IMR-90 (cell line): ENCODE data around the gene STX7. TPM values are rescaled to one million over a fixed set of nuclear protein-coding genes. Genes with fewer than 3 reads are reported as not detected.

Experiments
- ATAC-seq: fragments of 200-7000 bp; cut with Tn5 transposase; 2 replicates; pipeline ENCODE4 v1.9.1; 2020; ENCODE audit warnings: low read depth, mild to moderate bottlenecking, moderate library complexity
- BruUV-seq: library from RNA; stranded (reverse); fragments of 400-500 nt; replicated peaks from 2 replicates; lab custom pipeline; 2021; lab: Mats Ljungman, UMichigan
- CTCF ChIA-PET: fragments of 300-600 bp; formaldehyde crosslinking; extraction: SDS; loops from one replicate; lab custom pipeline; 2021; ENCODE audit warnings: antibody characterized with exemption; lab: Yijun Ruan, JAX
- POLR2A ChIA-PET: fragments of 300-600 bp; sonication (Branson Sonifier 250); formaldehyde crosslinking; loops from one replicate; lab custom pipeline; 2022; ENCODE audit warnings: antibody characterized with exemption; ENCODE audit not compliant: unreplicated experiment; lab: Charles Lee
- DNase-seq: peaks from one replicate; pipeline ENCODE4 v3.0.0; 2013
- H2AFZ ChIP-seq: replicated peaks from 2 replicates; pipeline ENCODE3; 2013; ENCODE audit warnings: low read length, mild to moderate bottlenecking; ENCODE audit not compliant: poor library complexity
- H2AK5ac ChIP-seq: 2 replicates; pipeline ENCODE4 v1.6.1; 2013; ENCODE audit warnings: low read depth, low read length, inconsistent platforms
- H2AK9ac ChIP-seq: replicated peaks from 2 replicates; pipeline ENCODE3; 2013; ENCODE audit warnings: mild to moderate bottlenecking, low read depth, low read length, moderate library complexity; ENCODE audit not compliant: poor library complexity
- H2BK120ac ChIP-seq: 2 replicates; pipeline ENCODE4 v1.6.1; 2013; ENCODE audit warnings: low read depth, low read length, inconsistent platforms
- H2BK15ac ChIP-seq: 3 replicates; pipeline ENCODE4 v1.6.1; 2013; ENCODE audit warnings: low read depth, low read length, inconsistent platforms
- H2BK20ac ChIP-seq: 2 replicates; pipeline ENCODE4 v1.6.1; 2013; ENCODE audit warnings: low read depth, mild to moderate bottlenecking, inconsistent platforms, low read length, moderate library complexity
- H2BK5ac ChIP-seq: 2 replicates; pipeline ENCODE4 v1.6.1; 2013; ENCODE audit warnings: mild to moderate bottlenecking, low read depth, low read length, inconsistent platforms; ENCODE audit not compliant: poor library complexity, severe bottlenecking
- H3K14ac ChIP-seq: replicated peaks from 2 replicates; pipeline ENCODE4 v1.6.1; 2013; ENCODE audit warnings: low read depth, low read length, inconsistent platforms
- H3K18ac ChIP-seq: 2 replicates; pipeline ENCODE4 v1.6.1; 2013; ENCODE audit warnings: low read depth, low read length, control low read depth
- H3K23ac ChIP-seq: 2 replicates; pipeline ENCODE4 v1.6.1; 2013; ENCODE audit warnings: low read depth, low read length, inconsistent platforms
- H3K27ac ChIP-seq: 2 replicates; pipeline ENCODE4 v1.5.1; 2013; ENCODE audit warnings: mild to moderate bottlenecking, control low read depth, low read length; ENCODE audit not compliant: insufficient read depth
- H3K27me3 ChIP-seq: 2 replicates; pipeline ENCODE4 v1.6.1; 2013; ENCODE audit warnings: low read length; ENCODE audit not compliant: control insufficient read depth, insufficient read depth
- H3K36me3 ChIP-seq: 2 replicates; pipeline ENCODE4 v1.6.1; 2013; ENCODE audit warnings: low read length, mixed read lengths; ENCODE audit not compliant: control insufficient read depth, insufficient read depth
- H3K4ac ChIP-seq: 2 replicates; pipeline ENCODE4 v1.6.1; 2013; ENCODE audit warnings: low read depth, low read length, inconsistent platforms
- H3K4me1 ChIP-seq: 2 replicates; pipeline ENCODE4 v1.6.1; 2013; ENCODE audit warnings: low read length, mixed read lengths; ENCODE audit not compliant: control insufficient read depth, insufficient read depth
- H3K4me2 ChIP-seq: 2 replicates; pipeline ENCODE4 v1.6.1; 2013; ENCODE audit warnings: low read depth, mild to moderate bottlenecking, control low read depth, low read length, moderate library complexity
- H3K4me3 ChIP-seq: 2 replicates; pipeline ENCODE4 v1.5.1; 2013; ENCODE audit warnings: low read depth, mild to moderate bottlenecking, control low read depth, low read length, moderate library complexity; ENCODE audit not compliant: insufficient read depth
- H3K56ac ChIP-seq: 2 replicates; pipeline ENCODE4 v1.6.1; 2013; ENCODE audit warnings: low read length, inconsistent platforms; ENCODE audit not compliant: insufficient read depth; ENCODE audit errors: extremely low read depth
- H3K79me1 ChIP-seq, 2 experiments: 2 replicates each; pipeline ENCODE4 v1.6.1; 2013; ENCODE audit warnings: low read length in 2 of 2, inconsistent platforms in 1 of 2, low read depth in 1 of 2
- H3K9ac ChIP-seq: 2 replicates; pipeline ENCODE4 v1.6.1; 2013; ENCODE audit warnings: low read depth, low read length, control low read depth
- H3K9me1 ChIP-seq: 2 replicates; pipeline ENCODE4 v1.6.1; 2013; ENCODE audit warnings: low read length, inconsistent platforms; ENCODE audit not compliant: insufficient read depth
- H3K9me3 ChIP-seq: 2 replicates; pipeline ENCODE4 v1.6.1; 2013; ENCODE audit warnings: low read length; ENCODE audit not compliant: control insufficient read depth, insufficient read depth
- H4K20me1 ChIP-seq: 2 replicates; pipeline ENCODE4 v1.6.1; 2013; ENCODE audit warnings: low read length, inconsistent platforms; ENCODE audit not compliant: insufficient read depth
- H4K5ac ChIP-seq: 2 replicates; pipeline ENCODE4 v1.6.1; 2013; ENCODE audit warnings: mild to moderate bottlenecking, low read depth, low read length, control low read depth
- H4K8ac ChIP-seq, 2 experiments: 2 replicates each; pipeline ENCODE4 v1.6.1; 2013; ENCODE audit warnings: low read depth in 2 of 2, low read length in 2 of 2, control low read depth in 1 of 2, inconsistent platforms in 1 of 2
- H4K91ac ChIP-seq: 2 replicates; pipeline ENCODE4 v1.6.1; 2013; ENCODE audit warnings: low read depth, low read length, inconsistent platforms; ENCODE audit not compliant: insufficient read depth
- BHLHE40 ChIP-seq: fragments of 150-350 bp; IDR thresholded peaks from 2 replicates; pipeline ENCODE4 v1.6.1; 2016; ENCODE audit warnings: mild to moderate bottlenecking, low read depth, low read length
- CEBPB ChIP-seq: IDR thresholded peaks from 2 replicates; pipeline ENCODE4 v1.6.1; 2012; ENCODE audit warnings: low read depth, low read length, improper control_type of control experiment
- CHD1 ChIP-seq: IDR thresholded peaks from 2 replicates; pipeline ENCODE4 v1.6.1; 2012; ENCODE audit warnings: low read depth, low read length, improper control_type of control experiment
- FOS ChIP-seq: fragments of 150-350 bp; IDR thresholded peaks from 2 replicates; pipeline ENCODE4 v1.6.1; 2016; ENCODE audit warnings: low read depth, low read length
- MAFK ChIP-seq: IDR thresholded peaks from 2 replicates; pipeline ENCODE4 v1.6.1; 2012; ENCODE audit warnings: low read depth, low read length, improper control_type of control experiment
- MAZ ChIP-seq: IDR thresholded peaks from 2 replicates; pipeline ENCODE4 v1.6.1; 2012; ENCODE audit warnings: low read depth, mild to moderate bottlenecking, low read length, improper control_type of control experiment, moderate library complexity, borderline replicate concordance
- MXI1 ChIP-seq: IDR thresholded peaks from 2 replicates; pipeline ENCODE4 v1.6.1; 2012; ENCODE audit warnings: low read depth, mild to moderate bottlenecking, low read length, moderate library complexity, borderline replicate concordance
- NFE2L2 ChIP-seq: fragments of 150-350 bp; IDR thresholded peaks from 2 replicates; pipeline ENCODE4 v1.6.1; 2016; ENCODE audit warnings: low read depth, mild to moderate bottlenecking, low read length
- POLR2A ChIP-seq: IDR thresholded peaks from 2 replicates; pipeline ENCODE4 v1.6.1; 2012; ENCODE audit warnings: mild to moderate bottlenecking, low read depth, low read length
- RAD21 ChIP-seq: IDR thresholded peaks from 2 replicates; pipeline ENCODE4 v1.6.1; 2012; ENCODE audit warnings: low read length, improper control_type of control experiment
- RCOR1 ChIP-seq: IDR thresholded peaks from 2 replicates; pipeline ENCODE4 v1.6.1; 2012; ENCODE audit warnings: mild to moderate bottlenecking, low read length, improper control_type of control experiment; ENCODE audit not compliant: insufficient replicate concordance
- RFX5 ChIP-seq: IDR thresholded peaks from 2 replicates; pipeline ENCODE4 v1.8.0; 2012; ENCODE audit warnings: low read depth, mild to moderate bottlenecking, low read length, moderate library complexity
- SMC3 ChIP-seq: fragments of 150-350 bp; IDR thresholded peaks from 2 replicates; pipeline ENCODE4 v1.6.1; 2016; ENCODE audit warnings: low read depth, mild to moderate bottlenecking, antibody characterized with exemption, low read length, moderate library complexity
- WGBS, 2 experiments: methylation state at CpG; one replicate each; pipeline versions ENCODE4 v1.1.5 to v1.1.7; 2013; ENCODE audit warnings: missing lambda C conversion rate in 2 of 2; ENCODE audit not compliant: insufficient read length in 1 of 2; ENCODE audit errors: extremely low coverage in 2 of 2; 5-methylcytosine and 5-hydroxymethylcytosine counted together
- dilution Hi-C: fragments of 300-500 bp; cut with HindIII; formaldehyde crosslinking; loops from one replicate; pipeline ENCODE4 v1.14.3; 2018; ENCODE audit warnings: low sequenced_read_pairs; ENCODE audit not compliant: unreplicated experiment
- in situ Hi-C: fragments of 300-500 bp; cut with MboI; formaldehyde crosslinking; loops from 3 replicates; pipeline ENCODE4 v1.14.3; 2019; ENCODE audit warnings: low sequenced_read_pairs, inconsistent platforms, mixed read lengths
- intact Hi-C: fragments of 100-400 bp; cut with micrococcal nuclease; formaldehyde crosslinking; loops from 2 replicates; pipeline ENCODE4 v1.10.0; 2022
- polyA plus RNA-seq, 3 experiments: library from polyadenylated mRNA; depleted of rRNA; stranded (reverse); fragments of >200 nt; gene quantifications; 2 replicates each; pipeline ENCODE4 v1.2.3, GENCODE V29; 2012; ENCODE audit warnings: low replicate concordance in 1 of 3
- total RNA-seq: library from RNA; depleted of rRNA; stranded (reverse); fragments of >200 nt; gene quantifications from 2 replicates; pipeline ENCODE4 v1.2.3, GENCODE V29; 2012
- TF ChIP-seq, protein P1 (sequence below): fragments of 150-350 bp; IDR thresholded peaks from 2 replicates; pipeline ENCODE4 v1.6.1; 2016; ENCODE audit warnings: low read depth, mild to moderate bottlenecking, low read length, moderate library complexity, borderline replicate concordance
- TF ChIP-seq, protein P2 (sequence below): conservative IDR thresholded peaks from 2 replicates; pipeline ENCODE4 v1.5.1; 2012; ENCODE audit warnings: mild to moderate bottlenecking, low read depth, low read length, improper control_type of control experiment
- TF ChIP-seq, protein P3 (sequence below): fragments of 150-350 bp; IDR thresholded peaks from 2 replicates; pipeline ENCODE4 v1.6.1; 2017; ENCODE audit warnings: mild to moderate bottlenecking, antibody characterized with exemption, low read length, low read depth

STX7 gene
- total and polyA plus RNA-seq, 2 of the 4 experiments (the other 2 are of a cell fraction): 16.5 to 35.1 TPM

DNA sequence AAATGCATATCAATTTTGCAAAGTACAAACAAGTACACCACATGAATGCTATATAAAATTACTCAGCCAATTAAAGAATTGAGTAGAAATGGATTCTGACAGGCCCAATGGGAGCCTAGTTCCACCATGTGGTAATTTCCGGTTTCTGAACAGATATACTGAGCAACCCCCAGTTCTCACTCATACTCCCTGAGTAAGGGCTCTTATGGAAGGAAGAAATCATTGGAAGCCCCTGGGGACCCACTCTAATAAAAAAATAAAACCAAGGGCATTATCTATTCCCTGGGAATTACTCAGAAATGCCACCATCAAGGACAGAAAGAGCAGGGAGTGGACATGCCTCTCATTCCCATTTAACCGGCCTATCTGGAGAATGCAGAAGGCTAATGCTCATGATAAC, 34.6 kb downstream of the STX7 start:
- DNase-seq (no peak), ATAC-seq (no peak)
- Histone ChIP-seq H3K56ac (no peak overlapping the region), H3K4me1 (no peaks in the 10 kb centered on the region), H3K36me3 (no peaks in the 10 kb centered on the region), H3K4ac (no peak overlapping the region), H3K79me1 (peaks cover 30 to 42% of the 10 kb centered on the region in 2 experiments), H3K9me1 (peaks cover 2% of the 10 kb centered on the region), H3K27ac (no peak overlapping the region), H3K27me3 (no peaks in the 10 kb centered on the region), H3K4me2 (no peak overlapping the region), H3K9ac (no peak overlapping the region), H2BK15ac (no peak overlapping the region), H2BK20ac (no peak overlapping the region), H3K14ac (no peak overlapping the region), H3K4me3 (no peak overlapping the region), H2AK9ac (no peak overlapping the region), H2AK5ac (no peak overlapping the region), H2AFZ (no peak overlapping the region), H4K91ac (no peak overlapping the region), H2BK5ac (no peak overlapping the region), H3K23ac (no peak overlapping the region), H4K8ac (no peak overlapping the region), H3K9me3 (no peaks in the 10 kb centered on the region), H4K20me1 (no peaks in the 10 kb centered on the region; the same call in 1 of the 2 replicates), H2BK120ac (no peak overlapping the region), H4K5ac (no peak overlapping the region), H3K18ac (no peak overlapping the region)
- intact Hi-C loops: no loop called here
- no TSS peak for BruUV-seq
- dilution Hi-C loops: loop anchor here (25.0 kb wide), 1 partner anchor 191 kb away; no protein-coding TSS in a partner anchor
- no peak for TF ChIP-seq SMC3
- no peak for TF ChIP-seq RCOR1
- TF ChIP-seq NFE2L2: no peak
- no peak for TF ChIP-seq MAZ
- TF ChIP-seq MXI1: no peak
- TF ChIP-seq, protein P1, sequence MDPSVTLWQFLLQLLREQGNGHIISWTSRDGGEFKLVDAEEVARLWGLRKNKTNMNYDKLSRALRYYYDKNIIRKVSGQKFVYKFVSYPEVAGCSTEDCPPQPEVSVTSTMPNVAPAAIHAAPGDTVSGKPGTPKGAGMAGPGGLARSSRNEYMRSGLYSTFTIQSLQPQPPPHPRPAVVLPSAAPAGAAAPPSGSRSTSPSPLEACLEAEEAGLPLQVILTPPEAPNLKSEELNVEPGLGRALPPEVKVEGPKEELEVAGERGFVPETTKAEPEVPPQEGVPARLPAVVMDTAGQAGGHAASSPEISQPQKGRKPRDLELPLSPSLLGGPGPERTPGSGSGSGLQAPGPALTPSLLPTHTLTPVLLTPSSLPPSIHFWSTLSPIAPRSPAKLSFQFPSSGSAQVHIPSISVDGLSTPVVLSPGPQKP: no peak
- no peak for TF ChIP-seq RFX5
- TF ChIP-seq CEBPB: no peak
- TF ChIP-seq BHLHE40: no peak
- no peak for TF ChIP-seq CHD1
- TF ChIP-seq MAFK: no peak
- TF ChIP-seq RAD21: no peak
- TF ChIP-seq, protein P2, sequence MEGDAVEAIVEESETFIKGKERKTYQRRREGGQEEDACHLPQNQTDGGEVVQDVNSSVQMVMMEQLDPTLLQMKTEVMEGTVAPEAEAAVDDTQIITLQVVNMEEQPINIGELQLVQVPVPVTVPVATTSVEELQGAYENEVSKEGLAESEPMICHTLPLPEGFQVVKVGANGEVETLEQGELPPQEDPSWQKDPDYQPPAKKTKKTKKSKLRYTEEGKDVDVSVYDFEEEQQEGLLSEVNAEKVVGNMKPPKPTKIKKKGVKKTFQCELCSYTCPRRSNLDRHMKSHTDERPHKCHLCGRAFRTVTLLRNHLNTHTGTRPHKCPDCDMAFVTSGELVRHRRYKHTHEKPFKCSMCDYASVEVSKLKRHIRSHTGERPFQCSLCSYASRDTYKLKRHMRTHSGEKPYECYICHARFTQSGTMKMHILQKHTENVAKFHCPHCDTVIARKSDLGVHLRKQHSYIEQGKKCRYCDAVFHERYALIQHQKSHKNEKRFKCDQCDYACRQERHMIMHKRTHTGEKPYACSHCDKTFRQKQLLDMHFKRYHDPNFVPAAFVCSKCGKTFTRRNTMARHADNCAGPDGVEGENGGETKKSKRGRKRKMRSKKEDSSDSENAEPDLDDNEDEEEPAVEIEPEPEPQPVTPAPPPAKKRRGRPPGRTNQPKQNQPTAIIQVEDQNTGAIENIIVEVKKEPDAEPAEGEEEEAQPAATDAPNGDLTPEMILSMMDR: no peak
- TF ChIP-seq POLR2A: no peak
- TF ChIP-seq, protein P3, sequence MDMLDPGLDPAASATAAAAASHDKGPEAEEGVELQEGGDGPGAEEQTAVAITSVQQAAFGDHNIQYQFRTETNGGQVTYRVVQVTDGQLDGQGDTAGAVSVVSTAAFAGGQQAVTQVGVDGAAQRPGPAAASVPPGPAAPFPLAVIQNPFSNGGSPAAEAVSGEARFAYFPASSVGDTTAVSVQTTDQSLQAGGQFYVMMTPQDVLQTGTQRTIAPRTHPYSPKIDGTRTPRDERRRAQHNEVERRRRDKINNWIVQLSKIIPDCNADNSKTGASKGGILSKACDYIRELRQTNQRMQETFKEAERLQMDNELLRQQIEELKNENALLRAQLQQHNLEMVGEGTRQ: no peak
- TF ChIP-seq FOS: no peak
- in situ Hi-C loops: loop anchor here (25.0 kb wide), 1 partner anchor 791 kb away; no protein-coding TSS in a partner anchor
- WGBS, 2 experiments: 80% methylated on average over 1 of the region's 2 CpGs; no CpG with 5 or more reads in 1 of the 2 experiments
- POLR2A ChIA-PET: no interaction called here
- CTCF ChIA-PET: no interaction called here
